Kidney (tissue), 14 donors: ENCODE results near the gene PRDM15. TPM values are rescaled to one million over a fixed set of nuclear protein-coding genes. Genes with fewer than 3 reads are reported as not detected.

Experiments used
- DNase-seq, 5 donors: peaks; one replicate each; pipeline ENCODE4 v3.0.0-alpha.2; 2013 to 2020
- FAIRE-seq: peaks from 2 replicates; lab custom pipeline; 2012; peaks lifted over from hg19 to GRCh38; lab: Jason Lieb, UNC
- H3K27ac ChIP-seq, 2 donors: one replicate each; pipeline ENCODE4 v1.7.0; 2013; ENCODE audit warnings: low read depth in 2 of 2, low read length in 2 of 2, inconsistent platforms in 1 of 2
- H3K27me3 ChIP-seq: one replicate; pipeline ENCODE4 v1.7.1; 2013; ENCODE audit warnings: low read length, inconsistent platforms; ENCODE audit not compliant: control insufficient read depth, insufficient read depth
- H3K36me3 ChIP-seq, 3 donors: one replicate each; pipeline versions ENCODE4 v1.7.0 to v1.7.1; 2013; ENCODE audit warnings: low read length in 3 of 3, control low read depth in 1 of 3, inconsistent platforms in 1 of 3; ENCODE audit not compliant: insufficient read depth in 3 of 3, control insufficient read depth in 2 of 3
- H3K4me1 ChIP-seq, 3 donors: one replicate each; pipeline versions ENCODE4 v1.7.0 to v1.7.1; 2013; ENCODE audit warnings: low read length in 3 of 3, inconsistent platforms in 1 of 3, low read depth in 1 of 3; ENCODE audit not compliant: control insufficient read depth in 2 of 3, insufficient read depth in 2 of 3
- H3K4me3 ChIP-seq, 3 donors: one replicate each; pipeline versions ENCODE4 v1.7.0 to v1.8.1; 2013; ENCODE audit warnings: low read length in 3 of 3, control low read depth in 1 of 3, inconsistent platforms in 1 of 3
- H3K9ac ChIP-seq, 3 donors: one replicate each; pipeline versions ENCODE4 v1.7.0 to v1.7.1; 2013; ENCODE audit warnings: low read length in 3 of 3, control low read depth in 1 of 3, inconsistent platforms in 1 of 3
- H3K9me3 ChIP-seq, 3 donors: one replicate each; pipeline versions ENCODE4 v1.7.0 to v1.7.1; 2013; ENCODE audit warnings: low read length in 3 of 3, control low read depth in 1 of 3, inconsistent platforms in 1 of 3; ENCODE audit not compliant: control insufficient read depth in 2 of 3, insufficient read depth in 1 of 3
- CTCF ChIP-seq: IDR thresholded peaks from 3 replicates; pipeline ENCODE4 v1.5.1; 2012; ENCODE audit warnings: mild to moderate bottlenecking, moderate library complexity, borderline replicate concordance; ENCODE audit not compliant: insufficient read depth; ENCODE audit errors: extremely low read depth
- intact Hi-C: fragments of 100-400 bp; cut with DNase I; formaldehyde crosslinking; loops from one replicate; pipeline ENCODE4 v1.11.1; 2022
- polyA plus RNA-seq: library from polyadenylated mRNA; stranded (reverse); fragments of 350-450 nt; fragmentation: Illumina TruSeq; extraction: RNeasy Lipid Tissue Mini Kit (QIAGEN cat#74804); gene quantifications from one replicate; pipeline ENCODE4 v1.2.3, GENCODE V29; 2014; ENCODE audit warnings: low read depth, low replicate concordance; ENCODE audit not compliant: insufficient read depth
- total RNA-seq: library from RNA; stranded (reverse); fragmentation: NEBNext Ultra II Directional; extraction: Animal tissue kit (Norgen Biotek cat#: 25700); gene quantifications from one replicate; pipeline ENCODE4 v1.2.1, GENCODE V29; 2021
- donor health status: control.
- donor health status: control.
- donor health status: control.
- donor health status: control.
- donor health status: control.
- donor health status: DM: yes; HTN: yes; CAD: no.
- donor health status: Normal renal cell carcinoma (clear cell type).

The PRDM15 gene
- total and polyA plus RNA-seq, 2 donors from 2014 or later, result 1.3 to 8.4 TPM

GRCh38 chr21:41927727-41928409, 48.7 kb upstream of the PRDM15 start:
- intact Hi-C loops, result no loop called here
- no peaks in the 10 kb centered on the region for H3K9me3 ChIP-seq
- no peak overlapping the region for H3K9ac ChIP-seq
- peaks cover 0 to 30% (median 12%) of the 10 kb centered on the region in 3 donors for H3K4me1 ChIP-seq
- H3K27ac ChIP-seq, result peak overlapping the region; percentile 13 to 16
- no peak for DNase-seq
- FAIRE-seq, result no peak
- H3K36me3 ChIP-seq, result no peaks in the 10 kb centered on the region
- H3K4me3 ChIP-seq, result no peak overlapping the region
- H3K27me3 ChIP-seq, result no peaks in the 10 kb centered on the region
- no peak for TF ChIP-seq CTCF

GRCh38 chr21:41926807-41927171, 47.6 kb upstream of the PRDM15 start:
- no peak for TF ChIP-seq CTCF
- FAIRE-seq, result no peak
- no peak for DNase-seq
- H3K4me3 ChIP-seq, result peak overlapping the region in 2 of 3 donors; percentile 61 to 64
- H3K4me1 ChIP-seq, result peaks cover 0 to 28% (median 12%) of the 10 kb centered on the region in 3 donors
- H3K36me3 ChIP-seq, result no peaks in the 10 kb centered on the region
- H3K27ac ChIP-seq, result peak overlapping the region; percentile 52 to 90
- intact Hi-C loops, result no loop called here
- peak overlapping the region in 2 of 3 donors; percentile 26 to 68 for H3K9ac ChIP-seq
- no peaks in the 10 kb centered on the region for H3K27me3 ChIP-seq
- no peaks in the 10 kb centered on the region for H3K9me3 ChIP-seq

GRCh38 chr21:41926117-41926806, 47.1 kb upstream of the PRDM15 start:
- intact Hi-C loops, result no loop called here
- DNase-seq, result peak in 2 of 5 donors; percentile 63 to 79
- TF ChIP-seq CTCF, result no peak
- H3K9me3 ChIP-seq, result no peaks in the 10 kb centered on the region
- H3K27ac ChIP-seq, result peak overlapping the region; percentile 52 to 90
- peaks cover 0 to 28% (median 12%) of the 10 kb centered on the region in 3 donors for H3K4me1 ChIP-seq
- H3K9ac ChIP-seq, result peak overlapping the region; percentile 26 to 71 (median 68)
- H3K27me3 ChIP-seq, result no peaks in the 10 kb centered on the region
- H3K4me3 ChIP-seq, result peak overlapping the region; percentile 61 to 64 (median 61)
- no peak for FAIRE-seq
- no peaks in the 10 kb centered on the region for H3K36me3 ChIP-seq
